ENCODE measurements around the gene ASAP2. TPM values are rescaled to one million over a fixed set of nuclear protein-coding genes. Genes with fewer than 3 reads are reported as not detected.

ASAP2 gene
- total RNA-seq, 1 experiment from 2014 or later: 12.6 TPM

GRCh38 chr2:9332136-9332852, 125.7 kb downstream of the ASAP2 start:
- no peak overlapping the region for H2BK120ac ChIP-seq (ENCODE audit: low read depth, low read length, poor library complexity, severe bottlenecking)
- no peak overlapping the region for H4K91ac ChIP-seq (ENCODE audit: insufficient read length, low read depth, low read length)
- Mint-ChIP-seq H3K36me3 (ENCODE audit: insufficient read depth in 1 of 3, low read depth in 3 of 3) (peaks cover 0 to 7% (median 3%) of the 10 kb centered on the region in 3 experiments; a peak in 5 of 7 replicates), H3K4me1 (peaks cover 0 to 4% of the 10 kb centered on the region in 2 experiments; a peak in 1 of 4 replicates), H3K9me3 (no peaks in the 10 kb centered on the region), H3K27ac (no peak overlapping the region), H3K4me3 (no peak overlapping the region), H3K27me3 (ENCODE audit: low read depth) (no peaks in the 10 kb centered on the region)
- H4K20me1 ChIP-seq (ENCODE audit: control insufficient read depth, insufficient read depth, insufficient read length): no peaks in the 10 kb centered on the region
- H3K4me1 ChIP-seq (ENCODE audit: insufficient read depth, low read length): no peaks in the 10 kb centered on the region
- H3K18ac ChIP-seq (ENCODE audit: insufficient read length, low read depth, low read length): no peak overlapping the region
- H3K27ac ChIP-seq (ENCODE audit: insufficient read length, low read depth, low read length): no peak overlapping the region
- no peak overlapping the region for H3K9ac ChIP-seq (ENCODE audit: extremely low read depth, insufficient read length, low read length)
- H3K27me3 ChIP-seq (ENCODE audit: insufficient read depth, low read length): no peaks in the 10 kb centered on the region
- H3T11ph ChIP-seq (ENCODE audit: low read length): no peak overlapping the region
- no CpG with 5 or more reads among the region's 13 CpGs for WGBS (ENCODE audit: extremely low coverage, insufficient read length, low lambda C conversion rate)
- no peaks in the 10 kb centered on the region for H3K79me1 ChIP-seq (ENCODE audit: insufficient read depth, low read depth, low read length, poor library complexity, severe bottlenecking)
- no peaks in the 10 kb centered on the region for H3K23me2 ChIP-seq (ENCODE audit: insufficient read length, low read depth, low read length, poor library complexity, severe bottlenecking)
- H2AK5ac ChIP-seq (ENCODE audit: insufficient read length, low read length): no peak overlapping the region
- H2BK12ac ChIP-seq (ENCODE audit: insufficient read length, low read depth, low read length): no peak overlapping the region
- no peak overlapping the region for H3K4ac ChIP-seq (ENCODE audit: low read depth, low read length)
- no peak overlapping the region for H3K14ac ChIP-seq (ENCODE audit: insufficient read depth, low read length)
- no peak for TF ChIP-seq CTCF (conservative IDR thresholded peaks at IDR 0.05)
- H3K79me2 ChIP-seq (ENCODE audit: insufficient read depth, low read length): no peaks in the 10 kb centered on the region
- H2BK15ac ChIP-seq (ENCODE audit: low read depth, low read length): no peak overlapping the region
- no peak overlapping the region for H2AFZ ChIP-seq (ENCODE audit: low read length)
- H3K56ac ChIP-seq (ENCODE audit: insufficient read length, low read depth, low read length): no peak overlapping the region
- no peak for DNase-seq
- no peak overlapping the region for H4K5ac ChIP-seq (ENCODE audit: insufficient read length, low read depth, low read length)
- H3K23ac ChIP-seq (ENCODE audit: insufficient read length, low read depth, low read length): no peak overlapping the region
- H2BK5ac ChIP-seq (ENCODE audit: insufficient read length, low read length): no peak overlapping the region
- no peak overlapping the region for H4K8ac ChIP-seq (replicated peaks; ENCODE audit: insufficient read length, low read depth, low read length)
- no peaks in the 10 kb centered on the region for H3K9me3 ChIP-seq (ENCODE audit: control insufficient read depth, low read depth, low read length)
- H3K4me2 ChIP-seq (ENCODE audit: insufficient read depth, insufficient read length, low read length): no peak overlapping the region
- no peak overlapping the region for H2BK20ac ChIP-seq (ENCODE audit: low read depth, low read length, poor library complexity, severe bottlenecking)

Measured in H9 (cell line).